Upper lobe of left lung (tissue), 4 donors: ENCODE data around the gene CFAP221.

Experiments used
- CTCF ChIP-seq, 6 experiments: fragments of 450-650 bp in 4 of 6; fragments of 200-600 bp in 2 of 6; sonication (generic) in 2 of 6; IDR thresholded peaks; one replicate each; pipeline ENCODE4 v1.5.1; 2016 to 2019; ENCODE audit warnings: antibody characterized with exemption in 6 of 6
- EP300 ChIP-seq, 4 donors: sonication (generic); formaldehyde crosslinking; IDR thresholded peaks; one replicate each; pipeline ENCODE4 v1.5.1; 2017; ENCODE audit warnings: antibody characterized with exemption in 4 of 4, control low read depth in 2 of 4
- POLR2A ChIP-seq, 4 donors: fragments of 450-650 bp; IDR thresholded peaks; one replicate each; pipeline ENCODE4 v1.5.1; 2016 to 2017; ENCODE audit warnings: antibody characterized with exemption in 4 of 4, mild to moderate bottlenecking in 2 of 4

GRCh38 chr2:119592436-119592835, 48.2 kb downstream of the CFAP221 start:
- no peak for TF ChIP-seq CTCF (IDR thresholded peaks at IDR 0.05)
- TF ChIP-seq EP300 (IDR thresholded peaks at IDR 0.05) = no peak
- TF ChIP-seq POLR2A (IDR thresholded peaks at IDR 0.05) = no peak
